ELR (cell line): Measurements from ENCODE around the gene LRRN4.

ENCODE experiments used
- DNase-seq: peaks from one replicate; pipeline ENCODE4 v3.0.0-alpha.2; 2015; ENCODE audit warnings: low read depth

LRRN4 gene

DNA sequence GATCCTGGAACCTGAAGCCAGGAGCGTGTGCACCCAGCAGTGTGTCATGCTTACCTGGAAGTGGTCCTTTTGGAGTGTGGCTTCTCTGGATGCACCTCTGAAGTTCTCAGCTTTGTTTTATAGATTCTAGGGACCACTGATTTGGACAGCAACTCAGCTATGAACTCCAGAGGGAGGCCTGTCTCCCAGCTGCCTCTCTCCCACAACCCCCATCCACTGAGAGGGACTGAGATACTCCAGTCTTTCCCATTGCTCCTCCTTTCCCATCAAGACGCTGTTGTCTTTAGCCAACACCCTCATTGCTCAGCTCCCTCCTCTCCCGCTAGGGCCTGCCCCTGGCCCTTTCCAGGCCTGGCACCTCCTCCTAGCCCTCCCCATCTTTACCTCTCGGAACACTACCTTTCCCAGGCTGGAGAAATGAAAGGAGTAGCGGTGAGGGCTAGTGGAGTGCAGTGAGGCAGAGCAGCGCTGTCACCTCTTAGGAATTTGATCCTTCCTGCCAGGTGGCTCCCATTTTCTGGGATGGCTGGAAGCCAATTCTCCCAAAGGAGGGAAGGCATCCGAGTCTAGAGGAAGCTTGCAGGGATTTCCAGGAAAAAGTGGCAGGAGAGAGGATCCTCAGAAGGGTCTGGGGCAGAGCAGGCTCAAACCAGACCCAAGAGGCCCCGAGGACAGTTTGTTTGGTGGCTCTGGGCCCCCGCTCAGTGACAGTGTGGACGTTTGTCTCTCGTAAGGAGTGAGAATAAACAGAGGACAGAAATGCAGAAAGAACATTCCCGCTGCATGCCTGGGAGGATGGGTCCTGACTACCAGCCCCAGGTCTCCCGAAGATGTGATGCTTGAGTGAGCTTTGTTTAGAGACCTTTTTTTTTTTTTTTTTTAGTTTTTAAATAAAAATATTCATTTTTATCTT is at the start of gene LRRN4:
TSS of gene LRRN4 (minus strand) at position 285 of the 913 bp plus-strand sequence. CDS start 1,261 bp downstream, outside the sequence.
- peak; percentile 48 for DNase-seq

DNA sequence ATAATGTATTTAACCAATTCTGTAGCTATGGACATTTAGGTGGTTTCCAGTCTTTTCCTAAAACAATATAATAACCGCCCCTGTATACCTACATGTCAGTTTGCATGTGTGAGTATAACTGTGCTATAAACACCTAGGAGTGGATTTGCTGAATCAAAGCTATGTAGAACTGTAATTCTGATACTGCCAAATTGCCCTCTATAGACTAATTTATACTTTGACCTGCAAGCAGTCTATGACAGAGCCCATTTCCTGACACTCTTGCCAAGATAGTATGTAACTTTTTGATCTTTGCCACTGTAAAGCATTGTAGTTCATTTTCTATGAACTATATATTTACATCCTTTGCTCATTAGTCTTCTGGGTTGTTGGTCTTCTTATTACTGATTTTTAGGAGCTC is 49.4 kb upstream of the LRRN4 start:
- DNase-seq = no peak

DNA sequence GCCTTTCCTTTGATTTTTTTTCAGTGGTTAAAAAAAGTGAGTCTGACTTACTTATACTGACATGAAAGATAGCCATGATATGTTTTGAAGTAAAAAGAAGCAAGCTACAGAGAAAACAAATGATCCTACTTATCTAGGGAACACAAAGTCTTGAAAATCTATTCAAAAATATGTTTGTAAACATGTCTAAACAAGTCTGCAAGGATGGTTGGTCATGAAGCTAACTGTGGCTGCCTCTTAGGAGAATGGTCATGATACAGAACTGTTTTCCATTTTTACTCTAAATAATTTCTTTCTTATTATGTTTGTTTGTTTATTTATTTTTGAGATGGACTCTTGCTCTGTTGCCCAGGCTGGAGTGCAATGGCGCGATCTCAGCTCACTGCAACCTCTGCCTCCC is 47.5 kb upstream of the LRRN4 start:
- DNase-seq = no peak

DNA sequence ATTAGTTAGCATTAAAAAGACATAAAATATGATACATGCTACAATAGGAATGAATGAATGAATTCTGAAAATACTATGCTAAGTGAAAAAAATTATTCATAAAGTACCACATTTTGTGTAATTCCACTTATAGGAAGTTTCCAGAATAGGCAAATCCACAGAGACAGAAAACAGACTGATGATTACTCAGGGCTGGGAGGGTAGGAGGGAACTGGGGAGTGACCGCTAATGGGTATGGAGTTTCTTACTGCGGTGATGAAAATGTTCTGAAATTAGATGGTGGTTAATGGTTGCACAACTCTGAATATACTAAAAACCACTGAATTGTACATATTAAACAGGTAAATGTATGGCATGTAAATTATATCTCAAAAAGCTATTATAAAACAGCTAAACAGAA is 46.4 kb upstream of the LRRN4 start:
- DNase-seq = no peak

DNA sequence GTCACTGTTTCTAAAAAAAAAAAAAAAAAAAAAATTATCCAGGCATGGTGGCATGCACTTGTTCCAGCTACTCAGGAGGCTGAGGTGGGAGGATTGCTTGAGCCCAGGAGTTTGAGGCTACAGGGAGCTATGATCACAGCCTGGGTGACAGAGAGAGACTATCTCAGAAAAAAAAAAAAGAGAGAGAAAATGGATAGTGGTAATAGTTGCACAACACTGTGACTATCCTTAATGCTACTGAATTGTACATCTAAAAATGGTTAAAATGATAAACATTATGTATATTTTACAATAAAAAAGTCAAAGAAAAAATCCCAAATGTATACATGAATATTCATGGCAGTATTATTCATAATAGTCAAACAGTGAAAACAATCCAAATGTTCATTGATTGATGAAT is 46.0 kb upstream of the LRRN4 start:
- DNase-seq = no peak

DNA sequence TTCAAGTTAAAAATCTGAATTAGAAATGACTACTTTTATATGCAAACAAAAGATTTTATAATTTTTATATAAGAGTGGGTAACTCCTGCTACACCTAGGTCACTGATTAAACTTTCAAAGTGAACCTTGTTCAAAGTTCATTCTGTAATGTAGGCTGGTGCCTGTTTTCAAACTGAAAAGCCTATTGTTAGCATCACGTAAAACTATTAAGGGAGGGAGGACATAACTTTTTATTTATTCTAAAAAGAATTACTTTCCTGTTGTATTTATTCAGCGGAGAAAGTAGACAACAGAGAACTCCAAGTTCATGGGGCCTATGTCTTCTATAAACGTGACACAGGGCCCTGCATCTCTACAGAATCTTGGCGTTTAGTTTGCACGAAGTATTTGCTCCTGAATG is 41.5 kb upstream of the LRRN4 start:
- no peak for DNase-seq

DNA sequence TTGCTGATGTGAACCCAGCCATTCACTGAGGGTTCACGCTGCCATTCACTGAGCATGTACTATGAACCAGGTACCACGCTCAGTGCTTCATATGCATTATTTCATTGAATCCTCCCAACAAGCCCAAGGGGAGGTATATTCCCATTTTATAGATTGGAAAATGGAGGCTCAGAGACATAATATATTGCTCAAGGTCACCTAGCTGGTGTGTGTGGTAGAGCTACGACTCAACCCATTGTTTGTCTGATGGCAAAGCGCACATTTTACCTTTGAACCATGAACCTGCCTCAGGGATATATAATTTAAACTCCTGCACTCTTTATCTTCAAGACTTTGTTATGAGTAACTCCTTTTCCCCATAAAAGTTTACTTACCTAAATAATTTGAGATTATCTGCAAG is 40.7 kb upstream of the LRRN4 start:
- no peak for DNase-seq

DNA sequence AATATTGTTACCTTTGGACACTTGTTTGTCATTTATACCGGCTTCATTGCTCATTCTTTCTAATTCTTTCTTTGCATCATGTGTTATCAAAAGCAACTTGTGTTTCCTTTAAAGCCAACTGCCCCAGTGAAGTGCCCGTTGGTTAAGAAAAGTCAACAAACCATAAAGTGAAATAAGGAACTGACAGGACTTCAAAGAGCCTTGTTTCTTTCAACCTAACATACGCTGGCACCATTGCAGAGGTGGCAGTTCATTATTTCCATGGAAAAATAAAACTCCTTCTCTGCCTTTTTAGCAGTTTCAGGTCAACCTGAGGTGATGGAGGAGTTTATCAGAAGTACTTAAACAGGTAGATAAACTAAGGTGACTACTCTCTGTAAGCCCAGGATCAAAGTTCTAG is 40.2 kb upstream of the LRRN4 start:
- DNase-seq = no peak

DNA sequence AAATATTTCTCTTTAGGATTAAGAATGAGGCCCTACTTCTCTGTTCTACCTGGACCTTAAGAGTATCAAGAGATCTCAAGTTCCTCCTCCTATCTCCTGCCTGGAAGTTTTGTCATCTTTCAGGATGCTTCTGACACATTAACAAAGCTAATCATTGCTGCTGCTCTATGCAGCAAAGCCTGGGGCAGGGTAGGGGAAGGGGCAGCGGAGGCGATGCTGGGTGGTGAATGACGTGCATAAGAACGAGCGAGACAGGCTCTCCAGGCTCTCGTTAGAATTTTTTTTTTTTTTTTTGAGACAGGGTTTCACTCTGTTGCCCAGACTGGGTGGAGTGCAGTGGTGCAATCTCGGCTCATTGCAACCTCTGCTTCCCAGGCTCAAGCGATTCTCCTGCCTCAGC is 37.8 kb upstream of the LRRN4 start:
- no peak for DNase-seq

DNA sequence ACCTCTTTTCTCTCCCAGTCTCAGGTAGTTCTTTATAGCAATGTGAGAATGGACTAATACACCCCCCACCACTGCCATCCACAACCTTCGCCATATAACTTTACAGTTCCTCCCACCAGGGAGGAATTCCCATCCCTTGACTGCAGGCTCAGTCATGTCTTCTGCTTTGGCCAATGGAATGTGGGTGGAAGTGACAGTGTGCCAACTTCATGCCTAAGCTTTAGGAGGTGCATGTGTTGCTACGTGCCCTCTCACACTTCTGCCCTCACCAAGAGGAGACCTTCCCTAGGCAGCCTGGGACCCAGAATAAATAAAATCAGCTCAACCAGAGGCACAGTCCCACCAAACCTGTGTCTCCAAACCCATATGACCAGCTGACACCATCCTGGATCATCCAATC is 33.0 kb upstream of the LRRN4 start:
- DNase-seq = no peak

DNA sequence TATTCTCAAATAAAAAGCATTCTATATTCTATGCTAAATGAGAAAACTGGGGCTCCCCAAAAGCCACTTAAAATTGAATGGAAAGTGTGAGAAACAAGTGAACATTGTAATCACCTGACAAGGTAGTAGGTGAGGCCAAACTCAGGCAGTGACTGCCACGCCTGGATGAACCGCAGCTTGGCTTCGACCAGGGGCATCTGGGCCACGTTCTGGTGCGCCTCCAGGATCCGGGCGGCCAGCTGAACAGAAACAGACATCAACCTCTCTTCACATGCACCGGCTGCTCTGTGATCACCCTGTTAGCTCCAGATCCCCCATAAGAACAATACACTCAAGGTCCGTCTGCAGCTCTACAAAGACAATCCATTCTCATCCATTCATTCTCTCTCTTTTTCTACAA is 30.1 kb upstream of the LRRN4 start:
- no peak for DNase-seq

DNA sequence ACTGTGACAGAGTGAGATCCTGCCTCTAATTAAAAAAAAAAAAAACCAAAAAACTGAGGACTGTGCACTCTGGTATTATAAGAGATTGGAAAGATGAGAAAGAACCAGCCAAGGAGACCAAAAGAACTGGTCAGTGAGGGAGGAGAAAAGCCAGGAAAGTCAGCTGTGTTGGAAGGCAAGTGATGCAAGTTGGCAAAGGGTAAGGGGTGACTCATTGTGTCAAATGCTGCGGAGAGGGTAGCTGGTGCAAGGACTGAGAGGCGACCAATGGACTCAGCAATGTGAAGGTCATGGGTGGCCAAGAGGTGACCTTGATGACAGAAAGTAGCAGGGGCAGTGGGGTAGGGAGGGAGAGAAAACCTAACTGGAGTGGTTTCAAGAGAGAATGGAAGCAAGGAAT is 27.4 kb upstream of the LRRN4 start:
- peak; percentile 37 for DNase-seq

DNA sequence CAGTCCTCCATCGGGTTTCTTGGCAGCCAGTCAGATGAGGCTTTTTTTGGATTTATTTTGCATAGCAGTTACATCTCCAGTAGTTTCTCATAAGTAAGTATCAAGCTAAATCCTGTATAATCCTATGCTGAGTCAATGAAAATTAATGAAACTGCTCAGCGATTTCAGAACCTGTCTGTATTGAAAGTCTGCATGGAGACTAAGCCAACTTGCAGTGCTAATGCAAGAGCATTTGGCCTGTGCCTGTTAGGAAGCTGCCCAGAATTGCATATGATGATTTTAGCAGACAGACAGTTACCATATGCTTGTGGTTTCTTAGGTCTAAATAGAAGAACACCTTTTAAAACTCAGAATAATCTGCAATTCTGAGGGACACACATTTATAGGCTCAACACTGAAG is 25.2 kb upstream of the LRRN4 start:
- no peak for DNase-seq

DNA sequence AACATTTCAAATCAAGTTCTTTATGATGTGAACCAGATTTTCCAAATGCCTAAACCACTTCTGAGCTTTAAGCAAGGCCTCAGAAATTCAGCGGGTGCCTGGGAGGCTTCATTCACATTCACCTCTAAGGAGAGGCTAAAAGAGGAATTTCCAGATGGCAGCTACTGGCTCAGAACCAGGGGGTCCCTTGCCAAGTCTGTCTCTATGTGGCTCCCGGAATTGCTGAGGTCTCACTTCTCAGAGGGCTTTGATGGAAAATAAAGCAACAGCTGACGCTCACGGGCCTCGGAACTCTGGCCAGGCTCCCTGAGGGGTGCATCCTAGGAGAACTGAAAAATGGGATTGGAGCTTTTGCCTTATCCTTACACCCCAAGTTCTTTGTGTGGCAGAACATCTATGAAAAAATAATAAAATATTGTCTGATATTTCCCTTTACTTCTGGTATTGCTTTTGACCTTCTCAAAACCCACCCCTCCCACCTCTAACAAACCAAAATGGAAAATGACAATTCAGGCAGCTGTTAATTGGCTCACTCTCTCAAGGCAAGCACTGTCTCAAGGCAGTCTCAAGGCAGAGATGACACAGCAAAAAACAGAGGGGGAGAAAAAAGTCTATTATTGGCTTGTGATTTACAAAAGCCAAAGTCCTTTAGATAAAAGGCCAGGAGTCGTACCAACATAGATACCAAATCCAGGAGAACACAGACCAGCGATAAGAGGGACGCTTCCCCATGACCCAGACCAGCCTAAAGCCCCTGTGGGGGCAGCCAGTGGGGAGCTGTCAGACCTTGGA is 21.8 kb upstream of the LRRN4 start:
- no peak for DNase-seq

DNA sequence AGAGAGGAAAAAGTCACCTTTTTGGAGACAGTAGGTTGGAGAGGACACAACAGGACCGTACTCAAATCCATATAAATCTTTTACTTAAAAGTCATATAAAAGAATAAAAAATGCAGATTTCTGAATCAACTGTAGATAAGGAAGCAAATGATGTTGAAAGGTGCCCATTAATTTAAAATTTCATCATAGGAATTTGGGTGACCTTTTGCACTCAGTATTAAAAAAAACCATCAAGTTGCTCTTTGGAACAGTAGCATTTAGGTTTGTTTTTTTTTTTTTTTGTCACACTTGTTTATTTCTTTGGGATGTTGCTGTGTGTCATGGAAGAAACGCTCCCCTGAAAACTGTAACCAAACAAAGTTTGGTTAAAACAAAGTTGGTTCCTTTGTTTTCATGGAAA is 20.9 kb upstream of the LRRN4 start:
- no peak for DNase-seq

DNA sequence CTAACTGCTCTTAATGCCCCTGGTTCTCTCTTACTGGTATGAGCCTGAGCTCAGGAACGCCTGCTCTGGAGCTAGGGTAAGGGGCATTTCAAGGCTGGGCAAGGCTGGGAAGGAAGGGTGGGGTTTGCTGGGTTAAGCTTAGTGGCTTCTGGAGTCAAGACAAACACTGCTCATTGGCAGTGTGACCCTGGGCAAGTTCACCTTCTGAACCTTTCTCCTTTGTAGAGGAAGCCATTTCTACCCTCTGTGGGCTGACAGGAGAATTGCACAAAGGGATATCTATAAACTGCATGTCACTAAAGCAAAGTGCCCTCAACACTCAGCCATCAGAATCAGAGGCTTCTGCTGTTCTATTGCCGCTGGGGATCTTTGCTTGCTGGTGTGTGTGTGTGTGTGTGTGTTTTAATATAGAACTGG is 20.3 kb upstream of the LRRN4 start:
- DNase-seq = peak; percentile 42

DNA sequence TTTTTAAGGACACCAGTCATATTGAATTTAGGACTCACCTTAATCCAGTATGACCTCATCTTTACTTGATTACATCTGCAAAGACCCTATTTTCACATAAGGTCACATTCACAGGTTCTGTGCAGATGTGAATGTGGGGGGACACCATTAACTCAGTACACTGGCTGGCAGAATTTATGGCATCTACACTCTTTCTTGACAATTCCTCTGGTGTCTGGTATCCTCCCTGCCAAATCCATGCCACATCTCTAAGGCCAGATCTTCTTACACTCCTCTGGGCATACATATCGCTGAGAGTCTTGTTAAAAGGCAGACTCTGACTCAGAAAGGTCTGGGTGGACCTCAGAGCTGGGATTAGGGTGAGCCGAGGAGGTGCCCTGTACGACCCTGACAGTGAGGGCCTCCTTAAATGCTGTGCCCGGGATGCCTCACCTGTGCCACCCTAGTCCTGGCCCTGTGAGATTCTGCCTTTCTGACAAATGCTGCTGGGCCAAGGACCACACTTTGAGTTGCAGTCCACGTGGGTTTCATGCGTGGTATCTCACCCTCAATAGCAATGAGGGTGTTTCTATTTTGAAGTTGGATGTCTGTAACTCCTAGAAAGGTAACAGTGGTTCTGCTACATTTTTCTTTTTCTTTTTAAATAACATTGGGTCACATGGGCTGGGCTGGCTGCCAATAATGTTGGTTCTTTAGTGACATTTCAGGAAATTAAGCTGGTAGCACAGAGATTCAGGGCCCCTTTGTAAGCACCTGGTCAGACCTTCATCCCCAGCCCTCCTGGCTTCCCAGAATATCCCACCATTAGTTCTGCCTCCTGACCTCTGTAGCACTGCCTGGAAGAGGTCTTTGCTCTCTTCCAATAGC is 17.2 kb upstream of the LRRN4 start:
- no peak for DNase-seq

DNA sequence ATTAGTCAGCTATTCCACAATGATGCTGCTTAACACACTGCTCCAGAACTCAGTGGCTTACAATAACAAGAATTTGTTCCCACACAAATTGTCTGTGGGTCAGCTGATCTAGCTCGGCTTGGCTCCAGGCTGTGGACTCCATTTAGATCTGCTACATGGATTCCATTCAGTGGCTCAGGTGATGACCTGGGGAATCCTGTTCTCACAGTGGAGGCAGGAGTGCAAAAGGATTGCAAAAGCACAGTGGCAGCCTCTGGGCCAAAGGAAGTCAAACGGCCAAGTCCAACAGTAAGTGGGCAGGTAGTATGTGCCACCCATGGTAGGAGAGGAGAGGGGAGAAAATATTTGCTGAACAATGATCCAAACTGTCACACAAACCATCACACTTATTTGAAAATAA is 15.8 kb upstream of the LRRN4 start:
- DNase-seq = no peak

DNA sequence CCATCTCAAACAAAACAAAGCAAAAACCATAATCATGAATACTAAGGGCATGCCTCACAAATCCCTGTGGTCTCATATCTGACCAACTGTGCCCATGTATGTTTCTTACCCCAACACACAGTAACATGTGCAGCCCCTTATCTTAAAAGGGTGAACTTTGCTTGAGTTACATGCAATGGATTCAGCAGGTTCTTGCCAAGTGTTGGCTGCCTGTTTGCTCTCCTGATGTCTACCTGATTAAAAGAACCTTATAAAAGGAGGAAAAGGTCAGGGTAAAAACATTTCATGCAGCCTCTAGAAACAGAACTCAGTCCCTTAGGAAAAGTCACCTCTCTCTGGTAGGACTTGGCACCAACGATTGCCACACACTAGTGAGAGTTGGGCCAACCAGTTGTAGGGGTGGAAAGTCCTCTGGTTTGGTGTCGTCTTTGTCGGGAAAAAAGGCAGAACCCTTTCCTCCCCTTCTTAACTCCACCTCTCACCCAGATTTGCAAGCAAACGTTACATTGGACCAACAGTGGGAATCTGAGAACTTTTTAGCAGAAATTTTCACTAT is 14.0 kb upstream of the LRRN4 start:
- no peak for DNase-seq

DNA sequence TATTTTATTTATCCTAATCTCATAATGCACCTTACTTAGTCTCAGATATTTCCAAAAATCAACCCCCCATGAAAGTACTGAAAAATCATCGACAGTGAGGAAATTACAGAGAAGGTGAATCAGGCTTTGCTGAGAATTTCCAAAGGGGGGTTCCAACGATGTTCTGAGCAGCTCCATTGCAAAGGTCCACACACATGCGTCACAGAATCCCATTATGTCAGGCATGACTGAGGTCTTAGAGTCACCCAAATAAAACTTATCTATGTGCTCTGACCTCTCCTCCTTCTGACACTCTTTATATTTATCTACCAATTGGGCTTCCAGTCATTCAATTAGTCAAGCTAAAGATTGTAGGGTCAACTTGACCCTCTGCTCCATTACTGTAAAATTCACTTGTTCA is 12.7 kb upstream of the LRRN4 start:
- DNase-seq = no peak

DNA sequence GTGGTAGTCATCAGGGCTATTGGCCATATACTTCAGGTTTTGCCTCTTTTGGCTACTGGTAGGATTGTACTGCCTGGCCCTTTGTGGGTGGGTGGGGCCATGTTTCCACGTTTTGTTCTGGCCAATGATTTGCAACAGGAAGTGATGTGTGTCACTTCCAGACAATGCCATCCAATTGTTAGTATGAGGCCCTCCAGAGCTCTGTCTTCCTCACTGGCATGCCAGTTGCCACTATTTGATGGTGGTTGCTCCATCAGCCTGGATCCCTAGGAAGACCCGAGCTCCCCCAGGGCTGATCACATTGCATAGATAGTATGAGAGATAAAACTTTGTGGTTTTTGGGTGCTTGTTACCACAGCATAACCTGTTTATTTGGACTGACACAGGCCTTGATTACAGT is 7.7 kb upstream of the LRRN4 start:
- DNase-seq = no peak

DNA sequence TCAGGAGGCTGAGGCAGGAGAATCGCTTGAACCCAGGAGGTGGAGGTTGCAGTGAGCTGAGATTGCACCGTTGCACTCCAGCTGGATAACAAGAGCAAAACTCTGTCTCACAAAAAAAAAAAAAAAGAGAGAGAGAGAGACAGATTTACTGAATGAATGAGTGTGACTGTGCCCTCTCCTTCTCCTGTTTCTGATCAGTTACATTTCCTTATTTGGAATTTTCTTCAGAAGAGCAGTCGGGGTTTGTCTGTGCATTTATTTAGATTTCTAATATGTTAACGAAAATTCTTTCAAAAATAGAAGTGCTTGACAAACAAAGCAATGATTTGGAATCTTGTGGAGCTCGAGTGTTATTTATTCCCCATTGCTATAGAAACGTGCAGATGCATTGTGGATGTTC is 6.4 kb upstream of the LRRN4 start:
- DNase-seq = no peak
